HG03457 (cell line): ENCODE data around the gene GLIS1.

Source experiments
- ATAC-seq: cut with Tn5 transposase; IDR thresholded peaks from one replicate; pipeline ENCODE4 v1.9.1; 2021; ENCODE audit warnings: moderate number of reproducible peaks; ENCODE audit not compliant: unreplicated experiment

Gene GLIS1

DNA sequence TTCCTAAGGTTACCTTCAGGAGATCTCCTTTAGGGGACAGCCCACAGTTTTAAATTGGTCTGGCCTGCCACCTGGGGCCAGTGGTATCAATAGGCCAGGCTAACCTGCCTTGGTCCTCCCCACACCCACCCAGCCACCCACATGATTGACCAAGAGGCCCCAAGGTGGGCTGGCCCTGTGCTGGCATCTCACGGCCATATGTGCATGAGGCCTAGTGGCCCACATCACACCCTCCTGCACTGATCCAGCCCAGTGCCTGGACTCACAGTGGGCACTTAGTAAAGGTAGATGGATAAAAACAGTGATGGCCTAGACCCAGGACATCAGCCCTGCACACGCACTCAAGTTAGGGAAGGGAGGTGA, 197.7 kb downstream of the GLIS1 start:
- no peak for ATAC-seq

DNA sequence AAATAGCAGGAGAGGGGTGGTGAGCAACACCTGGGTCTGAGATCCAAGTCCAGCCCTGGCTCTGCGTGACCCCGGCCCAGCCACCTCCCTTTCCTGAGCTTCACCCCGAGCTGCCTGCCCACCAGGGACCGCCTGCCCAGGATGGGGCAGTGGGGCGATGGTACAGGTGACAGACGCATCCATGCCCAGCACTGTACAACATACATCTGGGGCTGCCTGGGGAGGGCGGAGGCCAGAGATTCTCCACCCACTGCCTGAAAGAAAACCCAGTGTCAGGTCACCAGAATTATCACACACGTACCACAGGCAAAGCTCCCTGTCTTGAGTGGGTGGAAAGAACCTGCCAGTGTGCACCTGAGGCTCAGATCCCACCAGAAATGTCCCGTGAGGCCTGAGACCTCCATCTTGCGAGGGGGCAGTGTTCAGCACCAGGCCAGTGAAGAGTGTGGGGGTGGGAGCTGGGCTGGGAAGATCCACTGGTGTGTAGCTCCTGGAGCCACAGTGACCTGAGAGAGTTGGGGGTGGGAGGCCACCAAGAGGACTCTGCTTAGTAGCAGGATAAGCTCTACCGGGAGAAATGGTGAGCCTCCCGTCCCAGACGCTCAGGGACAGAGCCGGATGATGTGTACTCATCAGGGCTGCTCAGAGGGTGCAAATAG, 198.2 kb downstream of the GLIS1 start:
- ATAC-seq: no peak

DNA sequence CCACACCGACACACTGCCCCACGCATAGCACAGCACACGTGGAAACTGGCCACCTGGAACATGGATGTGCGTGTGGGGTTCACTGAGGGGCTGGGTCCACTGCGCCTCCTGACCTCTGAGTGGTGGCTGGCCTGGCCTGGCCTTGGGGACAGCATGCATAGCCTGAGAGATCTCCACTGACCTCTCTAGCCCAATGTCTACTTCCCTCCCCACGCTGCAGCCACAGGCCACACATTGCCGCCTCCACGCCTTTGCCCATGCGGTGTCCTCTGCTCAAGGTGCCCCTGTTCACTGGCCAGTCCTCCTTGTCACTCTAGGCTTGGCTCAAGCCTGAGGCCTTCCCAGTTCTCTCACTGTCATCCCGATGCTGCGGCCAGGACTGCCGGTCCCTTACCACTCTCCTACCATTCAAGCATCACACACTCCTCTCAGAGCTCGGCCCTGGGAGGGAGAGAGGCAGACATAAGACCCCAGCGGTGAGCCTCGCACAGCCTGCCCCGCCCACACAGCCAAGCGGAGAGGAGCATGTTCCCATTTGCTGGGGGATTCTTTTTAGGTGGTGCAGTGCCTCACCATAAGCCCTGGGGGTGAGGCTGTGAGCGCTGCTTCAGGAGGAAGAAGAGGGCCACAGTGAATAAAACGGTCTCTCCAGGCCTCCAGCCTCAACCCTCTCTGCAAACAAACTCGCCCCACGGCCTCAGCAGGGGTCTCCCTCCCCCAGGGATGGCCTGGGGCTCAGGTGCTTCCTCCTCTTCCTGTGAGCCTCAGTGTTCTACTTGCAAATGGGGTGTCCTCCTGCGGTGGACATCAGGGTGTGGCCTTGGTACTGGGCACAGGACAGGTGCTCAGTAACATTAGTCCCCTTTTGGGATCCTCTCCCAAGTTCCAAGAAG, 199.0 kb downstream of the GLIS1 start:
- ATAC-seq: no peak

DNA sequence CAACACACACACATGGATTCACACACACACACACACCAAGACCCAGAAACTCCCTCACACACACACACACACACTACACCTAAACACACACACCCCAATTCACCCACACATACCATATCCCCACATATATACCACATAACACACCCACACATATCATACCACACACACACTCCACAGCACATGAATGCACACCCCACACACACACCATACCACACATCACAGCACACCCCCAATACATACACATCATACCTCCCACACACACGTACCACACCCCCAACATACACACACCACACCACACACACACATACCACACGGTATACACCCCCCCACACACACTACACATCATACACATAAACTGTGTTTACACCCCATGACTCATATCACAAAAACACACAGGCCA, 199.7 kb downstream of the GLIS1 start:
- no peak for ATAC-seq

DNA sequence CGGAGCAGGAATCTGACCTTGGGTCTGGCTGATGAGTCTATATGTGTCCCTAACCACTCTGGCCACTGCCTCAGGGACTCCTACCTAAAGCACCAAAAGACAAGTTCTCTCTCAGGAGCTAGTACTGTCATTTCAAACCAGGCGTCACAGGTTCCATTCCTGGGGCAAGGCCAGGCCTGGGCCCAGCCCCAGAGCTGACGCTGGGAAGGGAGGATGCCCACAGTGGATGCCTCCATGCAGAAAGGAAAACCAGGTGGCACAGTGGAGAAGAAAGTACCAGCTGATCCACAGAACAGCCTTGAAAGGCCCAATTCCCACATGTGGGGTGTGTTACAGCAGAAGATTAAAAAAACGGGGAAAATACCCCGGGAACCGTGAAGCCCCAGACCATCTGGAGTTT, 202.4 kb downstream of the GLIS1 start:
- ATAC-seq: no peak

DNA sequence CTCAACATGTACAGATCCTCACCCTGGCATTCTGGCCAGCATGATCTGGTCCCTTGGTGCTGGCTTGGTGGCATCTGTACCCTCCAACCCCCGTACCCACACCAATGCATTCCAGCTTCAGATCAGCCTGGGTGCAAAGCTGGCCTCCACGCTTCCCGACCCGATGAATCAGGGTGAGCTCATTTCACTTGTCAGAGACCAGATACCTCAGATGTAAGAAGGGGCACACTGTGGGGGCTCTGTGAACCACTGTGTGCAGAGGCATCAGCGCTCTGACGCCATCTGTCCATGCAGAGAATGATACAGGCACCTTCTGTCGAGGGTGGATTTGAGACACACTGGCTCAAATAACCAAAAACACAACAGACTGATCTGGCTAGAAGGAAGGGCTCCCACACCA, 203.1 kb downstream of the GLIS1 start:
- ATAC-seq: no peak

DNA sequence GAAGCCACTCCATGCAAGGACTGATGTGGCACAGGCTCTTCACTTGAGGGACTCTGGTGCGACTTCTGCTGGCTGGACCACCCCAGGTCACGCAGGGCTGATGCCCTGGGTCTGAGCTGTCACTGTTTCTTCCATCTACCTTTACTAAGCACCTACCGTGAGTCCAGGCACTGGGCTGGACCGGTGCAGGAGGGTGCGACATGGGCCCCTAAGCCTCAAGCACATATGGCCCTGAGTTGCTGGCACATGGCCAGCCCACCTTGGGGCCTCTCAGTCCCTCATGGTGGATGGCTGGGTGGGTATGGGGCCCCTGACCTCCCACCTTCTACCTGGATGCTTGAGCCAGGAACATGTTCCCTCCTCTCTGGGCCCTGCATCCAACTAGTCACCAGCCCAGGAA, 203.7 kb downstream of the GLIS1 start:
- no peak for ATAC-seq

DNA sequence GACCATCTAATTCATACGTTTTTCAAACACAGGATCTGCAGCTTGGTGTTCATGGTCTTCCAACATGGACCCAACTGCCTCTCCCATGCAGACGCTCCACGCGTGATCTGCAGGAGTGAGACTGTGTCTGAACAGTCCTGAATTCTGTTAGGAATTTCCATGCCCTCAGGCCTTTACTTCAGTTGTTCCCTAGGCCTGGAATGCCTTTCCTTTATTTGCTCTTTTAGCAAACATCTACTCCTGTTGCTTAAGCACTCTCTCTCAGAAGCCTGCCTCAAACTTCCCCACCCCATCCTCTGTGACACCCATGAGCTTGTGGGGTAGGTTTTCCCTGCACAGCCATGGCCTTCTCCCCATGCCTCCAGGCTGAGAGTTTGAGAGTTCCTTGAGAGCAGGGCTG, 206.1 kb downstream of the GLIS1 start:
- no peak for ATAC-seq

DNA sequence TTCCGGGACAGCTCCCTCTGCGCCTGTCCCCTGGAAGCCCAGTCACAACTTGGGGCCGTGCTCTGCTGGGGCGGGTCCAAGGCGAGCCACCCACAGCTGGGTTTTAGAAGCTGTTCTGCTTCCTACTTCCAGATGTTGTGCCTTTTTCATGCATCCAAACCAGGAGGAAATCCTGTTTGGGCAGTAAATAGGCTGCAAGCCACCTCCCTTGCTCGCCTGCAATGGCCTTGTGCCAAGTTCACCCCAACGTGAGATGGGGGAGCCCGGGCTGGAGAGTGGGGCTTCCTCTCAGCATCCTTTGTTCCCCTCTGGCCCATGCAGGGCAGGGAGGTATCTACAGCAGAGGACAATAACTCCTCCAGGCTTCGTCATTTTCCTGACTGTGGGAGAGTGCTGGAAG, 206.6 kb downstream of the GLIS1 start:
- ATAC-seq: no peak

DNA sequence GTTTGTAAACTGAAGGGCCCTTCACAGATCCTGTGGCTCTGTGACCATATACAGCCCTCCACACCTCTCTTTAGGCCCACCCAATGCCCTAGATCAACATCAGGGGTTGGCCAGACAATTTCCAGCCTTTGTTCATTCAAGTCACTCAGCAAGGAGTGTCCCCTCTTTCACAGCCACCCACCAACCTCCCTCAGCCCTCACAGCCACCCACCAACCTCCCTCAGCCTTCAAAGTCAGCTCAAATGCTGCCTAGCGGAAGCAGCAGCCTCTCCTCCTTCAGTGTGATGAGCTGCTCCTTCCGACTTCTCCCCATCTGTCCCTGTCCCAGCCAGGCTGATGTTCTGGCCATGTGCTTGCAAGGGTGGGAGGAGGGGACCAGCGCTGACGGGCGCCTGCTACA, 208.4 kb downstream of the GLIS1 start:
- ATAC-seq: no peak

DNA sequence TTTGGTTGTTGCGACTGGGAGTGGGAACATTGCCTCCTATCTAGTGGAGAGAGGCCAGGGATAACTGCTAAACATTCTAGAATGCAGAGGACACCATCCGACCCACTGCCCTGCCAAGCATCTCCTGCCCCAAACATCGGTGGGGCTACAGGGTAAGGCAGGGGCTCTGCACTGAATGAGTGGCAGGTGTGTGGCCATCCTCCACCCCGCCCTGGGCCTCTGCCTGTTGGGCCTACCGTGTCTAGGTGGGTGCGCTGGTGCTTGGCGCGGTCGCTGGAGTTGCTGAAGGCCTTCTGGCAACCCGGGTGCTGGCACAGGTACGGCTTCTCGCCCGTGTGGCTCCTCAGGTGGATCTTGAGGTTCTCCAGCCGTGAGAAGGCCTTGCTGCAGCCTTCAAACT, 209.4 kb downstream of the GLIS1 start:
- no peak for ATAC-seq

DNA sequence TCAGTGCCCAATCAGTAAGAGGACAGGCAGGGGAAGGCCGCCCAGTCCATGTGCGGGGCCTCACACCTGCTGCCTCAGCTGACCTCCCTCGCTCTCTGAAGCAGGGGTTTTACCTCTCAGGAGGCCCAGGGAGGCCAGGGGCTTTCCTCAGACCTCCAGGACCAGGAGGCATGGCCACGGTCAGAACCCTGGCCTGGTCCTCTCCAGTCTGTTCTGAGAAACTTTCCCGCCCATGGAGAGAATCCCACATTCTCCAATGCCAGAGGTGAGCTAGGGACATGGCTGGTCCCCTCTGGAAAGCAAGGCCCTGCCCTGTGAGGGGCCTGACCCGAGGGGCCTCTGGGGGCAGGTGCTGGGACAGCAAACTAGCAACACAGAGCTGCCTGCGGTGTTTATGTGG, 211.6 kb downstream of the GLIS1 start:
- no peak for ATAC-seq

DNA sequence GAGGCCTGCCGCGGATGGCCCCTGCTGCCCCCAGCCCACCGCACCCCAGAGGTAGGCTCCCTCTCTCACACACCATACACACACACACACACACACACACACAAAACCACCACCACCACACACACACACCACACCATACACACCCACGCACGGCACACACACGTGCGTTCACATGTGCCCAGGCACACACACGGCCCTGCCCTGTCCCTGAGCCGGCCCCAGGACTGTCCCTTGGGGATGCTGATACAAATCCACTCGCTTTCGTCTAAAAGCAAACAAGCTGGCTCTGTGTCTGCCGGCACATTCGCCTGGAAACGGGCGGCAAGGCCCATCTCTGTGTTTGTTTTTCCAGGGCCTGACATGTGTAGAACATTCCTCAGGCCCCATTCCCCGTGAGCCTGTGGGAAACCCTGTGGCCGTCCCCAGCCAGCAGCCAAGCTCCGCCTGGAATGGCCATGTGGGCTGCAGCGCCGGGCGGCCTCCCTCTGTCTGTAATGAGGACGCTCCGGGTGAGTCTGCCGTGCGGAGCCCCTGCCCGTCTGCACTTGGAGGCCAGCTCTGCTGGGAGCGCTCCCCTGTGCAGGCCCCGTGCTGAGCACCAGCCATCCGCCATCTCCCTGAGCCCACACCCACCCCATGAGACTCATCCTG, 212.4 kb downstream of the GLIS1 start:
- ATAC-seq: no peak

DNA sequence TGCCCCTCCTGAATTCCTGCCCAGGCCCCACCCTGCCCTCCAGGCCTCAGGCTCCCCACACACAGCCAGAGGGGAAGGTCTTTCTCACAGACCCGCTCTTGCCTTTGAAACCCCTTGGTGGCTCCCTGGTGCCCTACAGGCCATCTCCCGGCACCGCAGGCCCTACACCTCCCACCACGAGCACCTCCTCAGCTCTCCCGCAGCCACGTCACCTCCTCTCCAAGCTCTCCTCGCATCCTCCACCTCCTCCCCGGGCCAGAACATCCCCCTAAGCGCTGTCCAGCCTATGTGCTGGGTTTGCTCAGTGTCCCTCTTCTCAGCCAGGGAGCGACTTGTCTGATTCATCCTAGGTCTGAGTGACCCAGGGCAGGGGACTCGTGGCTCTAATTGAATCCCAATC, 213.4 kb downstream of the GLIS1 start:
- no peak for ATAC-seq

DNA sequence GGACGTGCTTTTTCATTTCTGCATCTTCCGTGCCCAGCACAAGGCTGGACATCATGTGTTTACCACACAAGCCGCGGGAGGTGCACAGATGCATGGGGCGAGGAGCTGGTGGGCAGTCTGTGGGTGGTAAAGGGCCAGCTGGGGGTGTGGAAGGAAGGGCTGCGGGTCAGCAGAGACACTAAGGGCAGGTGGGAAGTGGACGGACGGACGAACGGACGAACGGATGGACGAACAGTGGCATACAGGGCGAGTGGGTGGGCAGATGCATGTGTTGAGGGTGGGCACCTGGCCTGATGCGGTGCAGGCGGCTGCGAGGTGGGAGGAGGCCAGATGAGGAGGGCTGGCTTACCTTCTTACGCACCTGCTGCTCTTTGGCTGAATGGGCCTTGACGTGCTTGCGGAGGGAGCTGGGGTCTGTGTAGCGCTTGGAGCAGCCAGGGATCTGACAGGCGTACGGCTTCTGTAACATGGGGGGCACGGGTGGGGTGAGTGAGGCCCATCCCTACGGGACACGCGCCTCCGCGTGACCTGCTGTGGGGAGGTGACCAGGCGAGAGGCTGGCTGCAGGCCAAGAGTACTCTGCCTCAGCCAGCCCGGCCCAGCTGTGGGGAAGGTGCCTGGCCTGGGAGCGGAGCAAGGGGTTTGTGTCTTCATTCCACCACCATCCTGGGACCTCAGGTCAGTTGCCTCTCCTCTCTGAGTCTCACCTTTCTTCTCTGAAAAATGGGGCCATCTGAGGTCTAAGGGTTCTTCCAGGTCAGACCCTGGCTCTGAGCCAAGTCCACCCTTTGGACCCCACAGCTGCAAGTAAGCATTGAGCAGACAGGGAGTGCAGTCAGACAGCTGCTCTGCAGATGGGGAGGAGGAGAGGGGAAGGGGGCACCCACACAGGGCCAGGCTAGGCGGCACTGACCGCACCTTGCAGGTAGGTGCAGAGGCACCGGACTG, 214.3 kb downstream of the GLIS1 start:
- no peak for ATAC-seq

DNA sequence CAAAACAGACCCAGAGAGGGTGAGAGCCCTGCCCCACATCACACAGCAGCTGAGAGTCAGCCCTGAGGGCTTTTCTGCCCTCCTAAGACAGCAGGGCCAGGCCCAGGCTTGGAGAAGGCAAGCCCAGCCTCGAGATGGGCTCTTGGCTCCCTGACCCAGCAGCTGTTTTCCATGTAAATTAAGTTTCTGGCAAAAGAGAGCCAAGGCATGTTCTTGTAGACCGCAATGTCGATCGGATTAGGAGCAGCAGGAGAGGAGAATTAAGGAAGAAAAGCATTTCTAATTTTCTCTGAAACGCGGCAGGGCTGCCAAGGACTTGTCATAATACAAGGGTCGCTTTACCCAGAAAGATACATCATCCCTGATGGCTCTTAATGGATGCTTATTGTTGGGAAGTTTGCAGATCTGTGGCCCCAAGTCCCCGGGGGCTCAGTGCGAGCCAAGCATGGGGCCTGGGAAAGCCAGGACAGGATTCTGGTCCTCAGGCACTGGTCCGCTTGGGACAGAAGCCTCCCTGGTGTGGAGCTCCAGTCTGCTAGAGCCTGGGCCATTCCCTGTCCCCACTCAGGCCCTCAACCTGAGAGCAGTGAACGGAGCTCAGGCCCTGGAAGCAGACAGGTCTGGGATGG, 216.9 kb downstream of the GLIS1 start:
- ATAC-seq: no peak

DNA sequence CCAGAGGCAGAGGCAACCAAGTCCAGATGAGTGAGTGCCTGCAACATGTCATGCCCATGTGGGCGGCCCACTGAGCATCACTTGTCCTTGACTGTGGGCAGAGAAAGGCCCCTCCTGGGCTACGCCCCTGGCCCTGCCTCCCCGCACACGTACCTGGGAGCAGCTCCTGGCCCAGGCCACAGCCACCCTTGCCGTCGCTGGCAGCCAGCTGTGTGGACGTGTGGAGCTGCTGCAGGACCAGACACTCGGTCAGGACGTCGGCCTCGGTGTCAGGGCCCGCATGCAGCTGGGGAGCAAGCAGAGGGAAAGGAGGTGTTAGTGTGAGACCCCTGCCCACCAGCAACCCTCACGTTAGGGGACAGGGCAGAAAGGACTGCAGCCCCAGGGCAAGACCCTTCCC, 218.5 kb downstream of the GLIS1 start:
- no peak for ATAC-seq

DNA sequence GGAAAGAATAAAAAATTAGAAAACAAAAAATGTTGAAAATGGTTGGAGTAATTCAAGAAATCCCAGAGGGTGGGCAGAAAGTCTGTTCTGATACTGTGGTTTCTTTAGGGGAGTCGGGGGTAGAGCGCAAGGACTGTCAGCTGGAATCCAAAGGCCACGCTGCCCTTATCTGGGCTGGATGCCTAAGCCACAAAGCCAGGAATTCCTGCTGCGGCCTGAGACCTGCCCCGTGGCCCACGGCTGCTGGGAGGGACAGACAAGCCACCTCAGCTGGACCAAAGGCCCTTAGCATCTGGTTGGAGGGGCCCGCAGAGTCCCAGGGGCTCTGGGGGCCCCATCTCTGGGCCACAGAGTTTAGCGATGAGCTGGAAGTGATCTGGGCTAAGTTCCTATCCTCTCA, 219.5 kb downstream of the GLIS1 start:
- ATAC-seq: no peak

DNA sequence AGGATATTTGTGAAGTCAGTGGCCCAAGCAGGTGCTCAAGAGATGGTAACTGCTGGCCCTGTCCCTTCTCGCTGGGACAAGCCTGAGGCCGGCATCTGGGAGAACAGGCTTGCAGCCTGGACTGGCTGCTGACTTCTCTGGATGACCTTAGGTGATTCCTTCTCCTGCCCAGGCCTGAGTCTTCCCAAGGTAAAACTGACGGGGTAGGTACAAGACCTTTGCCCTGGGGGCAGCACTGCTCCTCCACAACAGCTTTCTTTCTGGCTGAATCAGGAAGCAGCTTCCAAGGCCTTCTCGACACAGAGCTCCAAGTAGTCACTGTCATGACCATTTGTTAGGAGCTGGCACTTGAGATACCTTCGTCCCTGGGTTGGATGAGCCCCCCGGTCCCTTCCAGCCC, 220.2 kb downstream of the GLIS1 start:
- ATAC-seq: no peak

DNA sequence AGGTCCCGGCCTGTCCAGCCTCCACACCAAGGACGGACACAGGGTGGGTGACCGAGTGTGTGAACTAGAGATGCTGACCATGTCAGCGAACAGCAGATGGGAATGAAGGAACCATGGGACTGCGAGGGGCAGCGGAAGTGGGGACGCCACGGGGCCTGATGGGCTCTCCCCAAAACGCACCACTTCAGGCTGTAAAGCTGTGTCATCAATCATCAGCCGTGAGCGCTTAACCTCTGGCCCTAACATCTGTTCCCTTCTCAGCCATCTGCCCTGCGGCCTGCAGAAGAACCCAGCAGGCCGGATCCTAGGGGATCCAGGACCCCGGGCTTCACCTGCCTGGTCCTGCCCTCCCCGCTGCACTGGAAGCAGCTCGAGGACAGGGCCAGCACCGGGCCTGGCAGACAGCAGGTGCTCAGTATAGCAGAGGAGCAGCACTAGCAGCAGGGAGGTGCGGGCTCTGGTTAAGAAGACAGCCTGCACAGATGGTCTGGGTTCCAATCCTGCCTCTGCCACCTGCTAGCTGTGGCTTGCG, 221.1 kb downstream of the GLIS1 start:
- ATAC-seq: no peak
